SK-N-SH treated with all-trans-retinoic acid at 6 μM for 48 hours (cell line): ENCODE results near the gene AMOTL1.

Experiments used
- PATZ1 ChIP-seq: fragments of 250-450 bp; sonication (Bioruptor Pico); IDR thresholded peaks from 2 replicates; pipeline ENCODE4 v1.8.0; 2020; ENCODE audit warnings: mild to moderate bottlenecking, moderate library complexity, borderline replicate concordance
- ZNF565 ChIP-seq: fragments of 450-650 bp; formaldehyde crosslinking; conservative IDR thresholded peaks from 2 replicates; pipeline ENCODE4 v1.5.0; 2020; ENCODE audit warnings: low read depth, mild to moderate bottlenecking, moderate library complexity

- TF ChIP-seq ZNF565 (CRISPR knock-in tag) (no peak), PATZ1 (CRISPR knock-in tag) (no peak)
Measured at GRCh38 chr11:94858012-94858705, 90.0 kb downstream of the AMOTL1 start.
